ENCODE results near the gene GABRD. TPM values are rescaled to one million over a fixed set of nuclear protein-coding genes. Genes with fewer than 3 reads are reported as not detected.

GABRD gene
- total and polyA plus RNA-seq, 2 donors (not counting 3 experiments of a cell fraction or from before 2014, with no cell fraction given) = not detected

GRCh38 chr1:2076826-2077225 lies 57.7 kb downstream of the GABRD start:
- TF ChIP-seq MYC (IDR thresholded peaks at IDR 0.05; ENCODE audit: low read depth, low read length) = no peak
- TF ChIP-seq CTCF (IDR thresholded peaks at IDR 0.05; ENCODE audit: extremely low read depth in 1 of 2, insufficient read depth in 1 of 2, low read depth in 1 of 2, low read length in 2 of 2) = no peak
- no peak for TF ChIP-seq MAX (IDR thresholded peaks at IDR 0.05; ENCODE audit: insufficient read depth, insufficient read length)
- no peak for TF ChIP-seq POLR2AphosphoS5 (IDR thresholded peaks at IDR 0.05; ENCODE audit: insufficient read depth, low read depth, low read length)
- TF ChIP-seq GATA2 (IDR thresholded peaks at IDR 0.05; ENCODE audit: insufficient read depth, insufficient read length, low read depth, low read length) = no peak
- TF ChIP-seq POLR2A (IDR thresholded peaks at IDR 0.05; ENCODE audit: low read depth, low read length) = no peak
- TF ChIP-seq FOS (IDR thresholded peaks at IDR 0.05; ENCODE audit: borderline replicate concordance, insufficient read depth, low read length) = no peak
- TF ChIP-seq JUN (IDR thresholded peaks at IDR 0.05; ENCODE audit: borderline replicate concordance, insufficient read depth, insufficient read length, low read depth) = no peak
- no peak for TF ChIP-seq EZH2 (IDR thresholded peaks at IDR 0.05; ENCODE audit: borderline replicate concordance, low read depth, low read length, severe bottlenecking)
- Histone ChIP-seq H4K20me1 (replicated peaks; ENCODE audit: control insufficient read depth, extremely low read depth, insufficient read depth, low read length) (no peaks in the 10 kb centered on the region), H3K36me3 (ENCODE audit: control insufficient read depth in 2 of 2, extremely low read depth in 1 of 2, insufficient read depth in 2 of 2, low read length in 2 of 2) (no peaks in the 10 kb centered on the region), H3K9me1 (replicated peaks; ENCODE audit: control insufficient read depth, extremely low read depth, insufficient read depth, low read length) (no peaks in the 10 kb centered on the region), H3K79me2 (ENCODE audit: control insufficient read depth, insufficient read depth, low read length) (no peaks in the 10 kb centered on the region), H3K4me2 (ENCODE audit: insufficient read depth, low read length) (no peak overlapping the region), H3K4me3 (replicated peaks in 1 of 3; ENCODE audit: insufficient read depth in 1 of 3, low read depth in 1 of 3, low read length in 3 of 3) (no peak overlapping the region), H3K9me3 (replicated peaks; ENCODE audit: control insufficient read depth, insufficient read depth, low read length) (no peaks in the 10 kb centered on the region), H3K9ac (replicated peaks; ENCODE audit: extremely low read depth, insufficient read depth, low read length) (no peak overlapping the region), H3K27ac (ENCODE audit: insufficient read depth, low read depth, low read length) (no peak overlapping the region), H3K4me1 (ENCODE audit: control insufficient read depth, extremely low read depth, insufficient read depth, low read length) (no peaks in the 10 kb centered on the region), H3K27me3 (ENCODE audit: control insufficient read depth in 2 of 2, insufficient read depth in 2 of 2, low read length in 2 of 2) (no peaks in the 10 kb centered on the region), H2AFZ (ENCODE audit: low read depth, low read length) (no peak overlapping the region)
- ChIA-PET POLR2A (no interaction called here), CTCF (interaction anchor here (0.8 to 1.1 kb wide), 2 partner anchors 32 to 63 kb away, joined by 3 read pairs; no protein-coding TSS in a partner anchor)
- DNase-seq (ENCODE audit: low read depth, low spot score) (no peak), FAIRE-seq (no peak)
- dilution Hi-C loops (cut with MboI; ENCODE audit: extremely low pct_ligation_motif_present, low sequenced_read_pairs) = no loop called here
- BruUV-seq (replicated peaks) = no TSS peak
- intact Hi-C loops (cut with micrococcal nuclease) = no loop called here

All from endothelial cell of umbilical vein (primary cell).